BLaER1 treated with 17β-estradiol and CSF1 and Interleukin-3, amounts not matched to agents 10 nM and 100 nM (cell line): ENCODE results near the gene SRSF1.

ENCODE experiments used
- H3K27ac ChIP-seq, 11 experiments: shearing (Covaris generic); formaldehyde crosslinking; 2 replicates each; pipeline ENCODE4 v1.8.1; 2022
- H3K27me3 ChIP-seq, 11 experiments: shearing (Covaris generic); formaldehyde crosslinking; 2 replicates each; pipeline ENCODE4 v1.8.1; 2022
- H3K36me3 ChIP-seq, 11 experiments: shearing (Covaris generic); formaldehyde crosslinking; 2 replicates each; pipeline ENCODE4 v1.8.1; 2022
- H3K4me1 ChIP-seq, 10 experiments: shearing (Covaris generic); formaldehyde crosslinking; 2 replicates each; pipeline ENCODE4 v1.8.1; 2022
- H3K4me2 ChIP-seq, 11 experiments: shearing (Covaris generic); formaldehyde crosslinking; 2 replicates each; pipeline ENCODE4 v1.8.1; 2022
- H3K4me3 ChIP-seq, 10 experiments: shearing (Covaris generic); formaldehyde crosslinking; 2 replicates each; pipeline ENCODE4 v1.8.1; 2022
- H3K9ac ChIP-seq, 11 experiments: shearing (Covaris generic); formaldehyde crosslinking; 2 replicates each; pipeline ENCODE4 v1.8.1; 2022
- H3K9me3 ChIP-seq, 11 experiments: shearing (Covaris generic); formaldehyde crosslinking; replicated peaks in 1 of 11; 2 replicates each; pipeline ENCODE4 v1.8.1; 2022
- H4K20me1 ChIP-seq, 11 experiments: shearing (Covaris generic); formaldehyde crosslinking; 2 replicates each; pipeline ENCODE4 v1.8.1; 2022
- Cebpa-rat ChIP-seq, 11 experiments: shearing (Covaris generic); IDR thresholded peaks; 2 replicates each; pipeline ENCODE4 v1.8.1; 2022

SRSF1 gene

GRCh38 chr17:58005031-58005727 lies 1.9 kb downstream of the SRSF1 start:
- Histone ChIP-seq H3K36me3 (peaks cover 52 to 63% (median 60%) of the 10 kb centered on the region in 11 experiments), H3K9ac (peak overlapping the region; percentile 95 to 99 (median 98)), H3K4me1 (peaks cover 41 to 55% (median 45%) of the 10 kb centered on the region in 10 experiments), H4K20me1 (peaks cover 61 to 68% (median 65%) of the 10 kb centered on the region in 11 experiments), H3K27me3 (no peaks in the 10 kb centered on the region), H3K9me3 (peaks cover 0 to 14% (median 9%) of the 10 kb centered on the region in 11 experiments; a peak in 11 of 22 replicates), H3K4me2 (peak overlapping the region; percentile 83 to 94 (median 89)), H3K4me3 (peak overlapping the region; percentile 85 to 99 (median 92)), H3K27ac (peak overlapping the region in 9 of 11 experiments; percentile 95 to 100 (median 98); a peak in 14 of 22 replicates)
- TF ChIP-seq Cebpa-rat (IDR thresholded peaks at IDR 0.05): no peak

- peak overlapping the region in 8 of 10 experiments; percentile 85 to 95 (median 92); a peak in 14 of 20 replicates for H3K4me3 ChIP-seq
- peaks cover 70 to 79% (median 76%) of the 10 kb centered on the region in 11 experiments for H4K20me1 ChIP-seq
- H3K36me3 ChIP-seq: peaks cover 53 to 72% (median 67%) of the 10 kb centered on the region in 11 experiments
- H3K27me3 ChIP-seq: no peaks in the 10 kb centered on the region
- peak in 1 of 11 experiments; percentile 28; a peak in 1 of 22 replicates for TF ChIP-seq Cebpa-rat (IDR thresholded peaks at IDR 0.05)
- H3K9ac ChIP-seq: peak overlapping the region; percentile 38 to 99 (median 98); a peak in 19 of 22 replicates
- peaks cover 0 to 12% (median 8%) of the 10 kb centered on the region in 11 experiments; a peak in 11 of 22 replicates for H3K9me3 ChIP-seq
- H3K4me2 ChIP-seq: peak overlapping the region; percentile 83 to 94 (median 89)
- H3K4me1 ChIP-seq: peaks cover 44 to 59% (median 49%) of the 10 kb centered on the region in 10 experiments
- no peak overlapping the region; a peak in 1 of 22 replicates for H3K27ac ChIP-seq
These were observed 3.0 kb downstream of the SRSF1 start for GRCh38 chr17:58004060-58004459.

DNA sequence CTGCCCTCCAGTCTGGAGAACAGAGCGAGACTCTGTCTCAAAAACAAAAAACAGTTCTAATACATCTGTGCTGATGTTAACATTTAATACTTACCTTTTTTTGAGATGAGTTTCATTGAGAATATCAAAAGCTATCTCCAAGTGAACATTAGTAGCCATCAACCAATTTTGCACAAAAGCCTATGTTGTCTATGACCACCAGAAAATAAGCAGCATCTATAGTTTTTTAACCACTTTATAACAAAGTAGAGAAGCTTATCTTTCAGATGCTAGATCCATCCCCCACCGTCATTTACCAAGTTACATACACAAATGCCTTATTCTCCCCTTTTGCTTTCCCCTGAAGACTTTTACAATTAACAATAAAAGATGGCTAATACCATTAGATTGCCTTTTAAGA lies 4.1 kb downstream of the SRSF1 start:
- Histone ChIP-seq H3K27ac (no peak overlapping the region), H3K27me3 (no peaks in the 10 kb centered on the region), H4K20me1 (peaks cover 75 to 90% (median 86%) of the 10 kb centered on the region in 11 experiments), H3K4me3 (peak overlapping the region in 6 of 10 experiments; percentile 3 to 95 (median 88); a peak in 7 of 20 replicates), H3K9me3 (peaks cover 0 to 2% (median 0%) of the 10 kb centered on the region in 11 experiments; a peak in 2 of 22 replicates), H3K4me2 (peak overlapping the region; percentile 4 to 93 (median 85); a peak in 20 of 22 replicates), H3K4me1 (peaks cover 39 to 62% (median 47%) of the 10 kb centered on the region in 10 experiments), H3K36me3 (peaks cover 53 to 83% (median 77%) of the 10 kb centered on the region in 11 experiments), H3K9ac (peak overlapping the region; percentile 4 to 98 (median 42); a peak in 14 of 22 replicates)
- TF ChIP-seq Cebpa-rat (IDR thresholded peaks at IDR 0.05): no peak

DNA sequence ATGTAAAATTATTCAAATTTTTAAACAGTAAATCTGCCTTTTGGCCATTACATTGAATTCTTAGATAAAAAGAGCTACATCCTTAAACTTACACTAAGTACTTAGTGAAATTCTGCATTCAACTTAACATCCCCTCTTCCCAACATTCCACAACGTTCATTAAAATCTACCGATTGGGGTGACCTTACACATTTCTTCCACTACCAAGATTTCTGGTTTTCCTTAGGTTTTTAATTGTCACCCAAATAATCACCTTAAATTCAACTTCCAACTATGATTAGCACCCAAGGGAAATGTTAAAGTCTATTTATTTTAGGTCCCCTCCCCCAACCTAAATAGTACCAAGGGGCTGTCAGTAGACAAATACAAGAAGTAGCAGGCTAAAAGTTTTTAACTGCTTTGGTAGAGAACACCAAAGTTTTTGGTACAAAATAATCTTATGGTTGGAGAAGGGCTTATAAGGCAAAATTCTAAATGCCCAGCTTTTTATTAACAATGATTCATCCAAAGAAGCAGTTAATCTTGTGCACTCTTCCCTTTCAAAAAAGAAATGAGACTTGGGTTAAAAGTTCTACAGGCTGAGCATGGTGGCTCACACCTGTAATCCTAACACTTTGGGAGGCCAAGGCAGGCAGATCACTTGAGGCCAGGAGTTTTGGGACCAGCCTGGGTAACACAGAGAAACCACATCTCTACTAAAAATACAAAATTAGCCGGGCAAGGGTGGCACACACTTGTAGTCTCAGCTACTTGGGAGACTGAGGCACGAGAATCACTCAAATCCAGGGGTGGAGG lies 4.7 kb downstream of the SRSF1 start:
- TF ChIP-seq Cebpa-rat (IDR thresholded peaks at IDR 0.05): no peak
- H3K4me1 ChIP-seq: peaks cover 38 to 65% (median 44%) of the 10 kb centered on the region in 10 experiments
- peak overlapping the region; percentile 4 to 93 (median 85); a peak in 20 of 22 replicates for H3K4me2 ChIP-seq
- H3K4me3 ChIP-seq: peak overlapping the region in 5 of 10 experiments; percentile 3 to 95 (median 90); a peak in 5 of 20 replicates
- peaks cover 59 to 89% (median 83%) of the 10 kb centered on the region in 11 experiments for H3K36me3 ChIP-seq
- H3K9me3 ChIP-seq: no peaks in the 10 kb centered on the region
- H3K9ac ChIP-seq: peak overlapping the region in 9 of 11 experiments; percentile 4 to 98 (median 42); a peak in 16 of 22 replicates
- no peak overlapping the region for H3K27ac ChIP-seq
- no peaks in the 10 kb centered on the region for H3K27me3 ChIP-seq
- peaks cover 78 to 94% (median 89%) of the 10 kb centered on the region in 11 experiments for H4K20me1 ChIP-seq

DNA sequence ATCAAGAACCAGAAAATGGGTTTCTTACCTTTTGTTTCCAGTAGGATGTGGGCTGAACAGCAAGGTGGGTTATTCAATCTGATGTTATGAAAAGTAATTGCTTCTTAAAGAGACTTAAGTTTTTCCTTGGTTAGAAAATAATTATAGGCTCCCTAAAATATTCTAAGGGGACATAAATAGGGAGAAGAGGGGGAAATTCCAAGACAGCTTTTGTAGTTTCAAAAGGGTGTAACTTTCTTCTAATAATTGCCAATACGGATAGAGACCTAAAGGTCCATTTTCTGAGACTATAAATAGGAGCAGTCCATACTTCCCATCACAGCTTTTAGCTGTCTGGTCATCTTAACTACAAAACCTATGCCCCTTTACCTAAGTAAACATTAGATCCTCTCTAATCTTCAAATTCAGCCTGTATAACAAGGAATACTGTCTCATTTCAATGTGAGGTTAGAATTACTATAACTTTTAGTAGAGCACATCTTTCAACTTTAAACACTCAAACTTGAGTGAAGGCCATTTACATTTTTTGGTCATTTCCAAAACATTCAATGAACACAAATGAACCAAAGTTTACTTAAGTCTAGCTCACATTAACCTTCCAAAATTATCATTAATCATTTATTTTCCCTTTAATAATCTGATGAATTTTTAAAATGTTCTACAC lies 5.5 kb downstream of the SRSF1 start:
- Histone ChIP-seq H3K27ac (no peak overlapping the region), H3K4me2 (peak overlapping the region in 6 of 11 experiments; percentile 1 to 90 (median 84); a peak in 5 of 22 replicates), H4K20me1 (peaks cover 82 to 100% (median 96%) of the 10 kb centered on the region in 11 experiments), H3K9ac (peak overlapping the region in 4 of 11 experiments; percentile 0 to 97 (median 18); a peak in 6 of 22 replicates), H3K4me3 (no peak overlapping the region), H3K27me3 (no peaks in the 10 kb centered on the region), H3K9me3 (no peaks in the 10 kb centered on the region), H3K36me3 (peaks cover 65 to 97% (median 88%) of the 10 kb centered on the region in 11 experiments), H3K4me1 (peaks cover 38 to 67% (median 44%) of the 10 kb centered on the region in 10 experiments)
- TF ChIP-seq Cebpa-rat (IDR thresholded peaks at IDR 0.05): no peak

GRCh38 chr17:57999496-58000017 lies 7.5 kb downstream of the SRSF1 start:
- Histone ChIP-seq H3K9ac (no peak overlapping the region), H3K4me2 (no peak overlapping the region), H3K27me3 (no peaks in the 10 kb centered on the region), H3K4me1 (peaks cover 38 to 77% (median 55%) of the 10 kb centered on the region in 10 experiments), H3K9me3 (no peaks in the 10 kb centered on the region), H3K27ac (no peak overlapping the region; a peak in 1 of 22 replicates), H4K20me1 (peaks cover 64 to 96% (median 86%) of the 10 kb centered on the region in 11 experiments), H3K4me3 (no peak overlapping the region), H3K36me3 (peaks cover 53 to 83% (median 74%) of the 10 kb centered on the region in 11 experiments)
- TF ChIP-seq Cebpa-rat (IDR thresholded peaks at IDR 0.05): no peak

DNA sequence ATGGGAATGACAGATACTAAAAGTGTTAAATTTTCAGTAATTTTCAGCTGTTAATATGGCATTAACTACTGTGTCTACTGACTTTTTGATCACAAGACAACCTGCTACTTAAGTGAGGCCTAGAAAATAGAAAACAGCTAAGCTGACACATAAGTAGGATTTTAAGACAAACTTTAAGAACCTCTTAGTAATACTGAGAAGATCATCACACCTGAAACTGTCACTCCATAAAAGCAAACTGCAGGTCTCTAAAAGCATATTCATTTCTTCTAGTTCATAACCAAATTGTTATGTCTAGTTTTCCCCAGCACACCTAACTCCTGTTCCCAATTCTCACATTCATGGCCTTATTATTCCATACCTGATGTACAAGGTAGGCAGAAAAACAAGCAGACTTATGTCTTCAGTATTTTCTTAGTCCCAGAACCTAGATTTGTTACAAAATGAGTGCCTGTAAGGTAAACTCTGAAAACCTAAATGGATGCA lies 8.0 kb downstream of the SRSF1 start:
- no peak overlapping the region for H3K4me3 ChIP-seq
- H3K27ac ChIP-seq: no peak overlapping the region; a peak in 1 of 22 replicates
- no peak for TF ChIP-seq Cebpa-rat (IDR thresholded peaks at IDR 0.05)
- H4K20me1 ChIP-seq: peaks cover 59 to 96% (median 81%) of the 10 kb centered on the region in 11 experiments
- no peaks in the 10 kb centered on the region for H3K27me3 ChIP-seq
- H3K36me3 ChIP-seq: peaks cover 48 to 78% (median 69%) of the 10 kb centered on the region in 11 experiments
- no peak overlapping the region for H3K4me2 ChIP-seq
- H3K9ac ChIP-seq: no peak overlapping the region
- no peaks in the 10 kb centered on the region for H3K9me3 ChIP-seq
- H3K4me1 ChIP-seq: peaks cover 38 to 77% (median 55%) of the 10 kb centered on the region in 10 experiments
